Femur (tissue), 1 donor: Measurements from ENCODE around the gene NAA10.

ENCODE experiments used
- DNase-seq: peaks from one replicate; pipeline ENCODE4 v3.0.0-alpha.2; 2017

Gene NAA10

DNA sequence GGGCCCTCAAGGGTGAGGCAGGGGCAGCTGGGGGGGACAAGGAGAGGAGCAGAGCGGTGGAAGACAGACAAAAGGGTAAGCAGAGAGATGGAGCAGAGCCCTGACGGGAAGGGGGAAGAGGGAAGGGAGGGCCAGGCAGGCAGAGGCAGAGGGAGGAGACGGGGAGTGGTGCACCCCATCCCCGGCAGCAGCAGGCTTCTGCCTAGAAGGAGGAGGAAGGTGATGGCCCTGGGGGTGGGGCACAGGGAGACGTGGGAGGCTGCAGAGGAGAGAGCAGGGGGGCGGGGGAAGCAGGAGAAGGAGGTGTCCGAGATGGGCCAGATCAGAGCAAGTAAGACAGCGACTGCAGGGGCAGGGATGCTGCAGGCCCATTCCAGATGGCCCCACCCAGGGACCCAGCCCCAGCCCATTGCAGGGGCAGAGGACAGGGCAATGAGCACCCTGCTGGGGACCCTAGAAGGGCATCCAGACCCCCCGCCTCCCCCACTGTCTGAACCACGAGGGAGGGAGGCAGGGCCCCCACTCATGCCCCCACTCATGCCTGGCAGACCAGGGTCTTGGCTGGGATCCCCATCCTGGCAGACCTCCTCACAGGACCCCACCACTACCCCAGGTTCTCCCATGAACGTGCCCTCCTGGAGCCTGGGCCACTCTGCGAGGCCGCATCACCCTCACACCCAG, 51.5 kb downstream of the NAA10 start:
- DNase-seq, result no peak

- DNase-seq, result no peak
Observed at GRCh38 chrX:153882557-153882956, 52.3 kb downstream of the NAA10 start.

DNA sequence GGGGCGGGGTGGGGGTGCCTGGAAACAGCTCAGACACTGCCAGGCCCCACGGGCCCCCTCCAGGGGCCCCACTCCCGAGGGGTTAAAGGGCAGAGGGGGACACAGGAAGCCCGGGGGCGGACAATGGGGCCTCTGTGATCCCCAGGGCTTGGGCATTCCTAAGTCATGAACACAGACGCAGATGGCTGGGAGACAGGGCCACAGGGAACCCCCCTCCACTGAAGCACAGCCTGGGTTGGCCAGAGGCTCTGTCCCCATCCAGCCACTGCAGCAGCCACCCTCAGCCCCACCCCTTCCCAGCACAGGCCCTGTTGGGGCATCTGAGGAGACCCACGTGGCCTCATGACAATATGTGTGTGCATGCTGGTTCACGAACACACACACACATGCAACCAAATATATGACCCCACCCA, 52.7 kb downstream of the NAA10 start:
- DNase-seq, result no peak

- DNase-seq, result no peak
Observed at GRCh38 chrX:153881281-153881680, 53.6 kb downstream of the NAA10 start.

DNA sequence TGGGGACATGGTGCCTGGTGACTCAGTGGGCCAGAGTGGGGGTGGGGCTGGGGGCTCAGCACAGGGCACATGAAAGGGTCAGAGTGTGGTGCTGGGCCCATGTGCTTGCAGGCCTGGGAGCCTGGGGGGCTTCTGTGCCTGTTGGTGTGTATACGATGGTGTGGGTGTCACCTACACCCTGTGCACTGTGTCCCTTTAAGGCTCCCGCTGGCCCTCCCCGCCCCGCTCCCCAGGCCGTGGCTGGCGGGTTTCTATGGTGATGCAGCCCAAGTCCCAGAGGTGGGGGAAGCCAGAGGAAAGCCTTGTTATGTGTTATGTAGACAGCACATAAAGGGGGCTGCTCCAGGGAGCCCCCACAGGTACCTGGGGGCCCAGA, 54.4 kb downstream of the NAA10 start:
- DNase-seq, result no peak

GRCh38 chrX:153879741-153880439, 54.9 kb downstream of the NAA10 start:
- no peak for DNase-seq
